ENCODE results near the gene C21orf58. TPM values are rescaled to one million over a fixed set of nuclear protein-coding genes. Genes with fewer than 3 reads are reported as not detected.

Gene C21orf58
- total RNA-seq, 4 donors from 2014 or later: 2.2 to 11.1 (median 3.0) TPM

- no peak overlapping the region for H3K27ac ChIP-seq
- H3K4me1 ChIP-seq: no peaks in the 10 kb centered on the region
- H3K4me3 ChIP-seq: no peak overlapping the region
- H3K9me3 ChIP-seq: no peaks in the 10 kb centered on the region
- peaks cover 0 to 92% (median 5%) of the 10 kb centered on the region in 3 donors for H3K36me3 ChIP-seq
- 88% methylated on average over 15 of the region's 15 CpGs for WGBS, 2 donors
- no peak for TF ChIP-seq CTCF (IDR thresholded peaks at IDR 0.05)
- no peak for TF ChIP-seq POLR2A (IDR thresholded peaks at IDR 0.05)
- TF ChIP-seq EP300 (IDR thresholded peaks at IDR 0.05): no peak
- no peaks in the 10 kb centered on the region for H3K27me3 ChIP-seq
- no peak for DNase-seq (ENCODE audit: low spot score in 2 of 2)
Measured at GRCh38 chr21:46362946-46363345, 39.3 kb upstream of the C21orf58 start.

- TF ChIP-seq CTCF (IDR thresholded peaks at IDR 0.05) (no peak), POLR2A (IDR thresholded peaks at IDR 0.05) (no peak), EP300 (IDR thresholded peaks at IDR 0.05) (no peak)
- no peaks in the 10 kb centered on the region for H3K27me3 ChIP-seq
- no peak overlapping the region for H3K27ac ChIP-seq
- no peak for DNase-seq (ENCODE audit: low spot score in 2 of 2)
- peaks cover 0 to 92% (median 5%) of the 10 kb centered on the region in 3 donors for H3K36me3 ChIP-seq
- WGBS, 2 donors: 45 to 57% methylated on average over 10 of the region's 10 CpGs
- no peaks in the 10 kb centered on the region for H3K9me3 ChIP-seq
- H3K4me1 ChIP-seq: no peaks in the 10 kb centered on the region
- H3K4me3 ChIP-seq: no peak overlapping the region
Measured at GRCh38 chr21:46361935-46362334, 38.3 kb upstream of the C21orf58 start.

GRCh38 chr21:46361176-46361575 is 37.5 kb upstream of the C21orf58 start:
- Histone ChIP-seq H3K36me3 (peaks cover 0 to 92% (median 5%) of the 10 kb centered on the region in 3 donors), H3K27me3 (no peaks in the 10 kb centered on the region), H3K4me3 (no peak overlapping the region), H3K9me3 (no peaks in the 10 kb centered on the region), H3K27ac (no peak overlapping the region), H3K4me1 (no peaks in the 10 kb centered on the region)
- DNase-seq (ENCODE audit: low spot score in 2 of 2): no peak
- 89% methylated on average over 10 of the region's 10 CpGs for WGBS, 2 donors
- TF ChIP-seq EP300 (IDR thresholded peaks at IDR 0.05): no peak
- no peak for TF ChIP-seq CTCF (IDR thresholded peaks at IDR 0.05)
- no peak for TF ChIP-seq POLR2A (IDR thresholded peaks at IDR 0.05)

GRCh38 chr21:46357684-46358425 is 34.2 kb upstream of the C21orf58 start:
- Histone ChIP-seq H3K4me1 (no peaks in the 10 kb centered on the region), H3K4me3 (no peak overlapping the region), H3K27ac (no peak overlapping the region), H3K9me3 (no peaks in the 10 kb centered on the region), H3K36me3 (peaks cover 0 to 95% (median 15%) of the 10 kb centered on the region in 3 donors), H3K27me3 (no peaks in the 10 kb centered on the region)
- DNase-seq (ENCODE audit: low spot score in 2 of 2): no peak
- 93 to 95% methylated on average over 19 of the region's 19 CpGs for WGBS, 2 donors
- TF ChIP-seq EP300 (IDR thresholded peaks at IDR 0.05) (no peak), CTCF (IDR thresholded peaks at IDR 0.05) (no peak), POLR2A (IDR thresholded peaks at IDR 0.05) (no peak)

- Histone ChIP-seq H3K36me3 (peaks cover 0 to 98% (median 20%) of the 10 kb centered on the region in 3 donors), H3K4me1 (no peaks in the 10 kb centered on the region), H3K27me3 (no peaks in the 10 kb centered on the region), H3K9me3 (no peaks in the 10 kb centered on the region), H3K27ac (no peak overlapping the region), H3K4me3 (no peak overlapping the region)
- no peak for TF ChIP-seq CTCF (IDR thresholded peaks at IDR 0.05)
- TF ChIP-seq POLR2A (IDR thresholded peaks at IDR 0.05): no peak
- no peak for TF ChIP-seq EP300 (IDR thresholded peaks at IDR 0.05)
- WGBS, 2 donors: 77 to 78% methylated on average over 4 of the region's 4 CpGs
- no peak for DNase-seq (ENCODE audit: low spot score in 2 of 2)
Measured at GRCh38 chr21:46357335-46357604, 33.6 kb upstream of the C21orf58 start.

Measured in tibial nerve (tissue), 4 donors.